Glutamatergic neuron (in vitro differentiated cells): ENCODE results near the gene ABCA9. TPM values are rescaled to one million over a fixed set of nuclear protein-coding genes. Genes with fewer than 3 reads are reported as not detected.
"Not testable (repeated sequence)": the region's sequence is repeated elsewhere in the genome, so short reads cannot be mapped to it uniquely, and the experiment has no call there.

Source experiments
- DNase-seq: peaks from one replicate; pipeline ENCODE4 v3.0.0; 2022
- H3K27ac Mint-ChIP-seq: one replicate; pipeline ENCODE4 v1.8.0; 2020; ENCODE audit warnings: mild to moderate bottlenecking, mixed read lengths, inconsistent platforms; ENCODE audit not compliant: unreplicated experiment
- H3K27me3 Mint-ChIP-seq: one replicate; pipeline ENCODE4 v1.8.0; 2020; ENCODE audit warnings: mild to moderate bottlenecking, moderate library complexity, mixed read lengths, inconsistent platforms; ENCODE audit not compliant: unreplicated experiment
- H3K36me3 Mint-ChIP-seq: one replicate; pipeline ENCODE4 v1.8.0; 2020; ENCODE audit warnings: mild to moderate bottlenecking, mixed read lengths, inconsistent platforms; ENCODE audit not compliant: unreplicated experiment
- H3K4me1 Mint-ChIP-seq: one replicate; pipeline ENCODE4 v1.8.0; 2020; ENCODE audit warnings: mild to moderate bottlenecking, low read depth, mixed read lengths, inconsistent platforms; ENCODE audit not compliant: unreplicated experiment
- H3K4me3 Mint-ChIP-seq: one replicate; pipeline ENCODE4 v1.8.0; 2020; ENCODE audit warnings: mild to moderate bottlenecking, mixed read lengths, inconsistent platforms; ENCODE audit not compliant: unreplicated experiment
- H3K9me3 Mint-ChIP-seq: one replicate; pipeline ENCODE4 v1.8.0; 2020; ENCODE audit warnings: mild to moderate bottlenecking, moderate library complexity, mixed read lengths, inconsistent platforms; ENCODE audit not compliant: unreplicated experiment
- total RNA-seq: library from RNA; stranded (reverse); fragmentation: NEBNext Ultra II Directional; extraction: Animal tissue kit (Norgen Biotek cat#: 25700); gene quantifications from one replicate; pipeline ENCODE4 v1.2.1, GENCODE V29; 2021; ENCODE audit not compliant: unreplicated experiment
- TF ChIP-seq, protein P1 (sequence below): fragments of 200-600 bp; sonication (generic); IDR thresholded peaks from one replicate; pipeline ENCODE4 v1.5.0; 2021; ENCODE audit not compliant: partially characterized antibody, unreplicated experiment

ABCA9 gene
- total RNA-seq, 1 donor from 2014 or later, result 0.61 TPM

DNA sequence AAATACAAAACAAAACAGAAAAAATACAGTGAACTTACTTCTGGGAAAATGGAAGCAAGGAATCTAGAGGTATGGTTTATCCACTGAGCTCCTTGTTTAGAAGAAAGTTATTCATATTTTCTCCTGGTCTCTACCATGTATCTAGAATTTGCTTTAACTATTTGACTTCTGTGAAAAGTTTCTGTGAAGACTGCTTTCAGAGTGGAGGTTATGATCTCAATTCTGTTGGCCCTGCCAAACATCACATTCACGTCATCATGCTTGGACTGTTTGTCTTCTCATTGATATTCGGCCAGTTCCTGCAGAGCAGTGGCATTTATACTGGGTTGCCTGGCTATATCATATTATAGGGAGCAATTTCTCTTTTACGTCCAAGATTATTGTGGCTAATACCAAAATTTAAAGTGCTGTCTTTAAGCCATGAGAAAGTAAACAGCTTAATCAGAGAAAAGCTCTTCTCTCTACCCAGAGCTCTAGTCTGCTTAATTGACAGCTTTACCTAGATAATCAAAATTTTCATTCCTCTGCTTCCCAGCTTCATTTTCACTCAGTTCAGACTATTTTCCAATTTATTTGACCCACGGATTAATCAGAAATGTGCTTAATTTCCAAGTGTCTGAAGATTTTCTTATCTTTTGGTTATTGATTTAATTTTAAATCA, 105.4 kb downstream of the ABCA9 start, which contains the start of gene ABCA8:
Gene ABCA8 (minus strand): TSS at position 212 of the 661 bp plus-strand sequence. CDS start 13,358 bp downstream, outside the sequence.
- H3K36me3 Mint-ChIP-seq, result no peaks in the 10 kb centered on the region
- peaks cover 4% of the 10 kb centered on the region for H3K27me3 Mint-ChIP-seq
- H3K9me3 Mint-ChIP-seq, result no peaks in the 10 kb centered on the region
- TF ChIP-seq, protein P1, sequence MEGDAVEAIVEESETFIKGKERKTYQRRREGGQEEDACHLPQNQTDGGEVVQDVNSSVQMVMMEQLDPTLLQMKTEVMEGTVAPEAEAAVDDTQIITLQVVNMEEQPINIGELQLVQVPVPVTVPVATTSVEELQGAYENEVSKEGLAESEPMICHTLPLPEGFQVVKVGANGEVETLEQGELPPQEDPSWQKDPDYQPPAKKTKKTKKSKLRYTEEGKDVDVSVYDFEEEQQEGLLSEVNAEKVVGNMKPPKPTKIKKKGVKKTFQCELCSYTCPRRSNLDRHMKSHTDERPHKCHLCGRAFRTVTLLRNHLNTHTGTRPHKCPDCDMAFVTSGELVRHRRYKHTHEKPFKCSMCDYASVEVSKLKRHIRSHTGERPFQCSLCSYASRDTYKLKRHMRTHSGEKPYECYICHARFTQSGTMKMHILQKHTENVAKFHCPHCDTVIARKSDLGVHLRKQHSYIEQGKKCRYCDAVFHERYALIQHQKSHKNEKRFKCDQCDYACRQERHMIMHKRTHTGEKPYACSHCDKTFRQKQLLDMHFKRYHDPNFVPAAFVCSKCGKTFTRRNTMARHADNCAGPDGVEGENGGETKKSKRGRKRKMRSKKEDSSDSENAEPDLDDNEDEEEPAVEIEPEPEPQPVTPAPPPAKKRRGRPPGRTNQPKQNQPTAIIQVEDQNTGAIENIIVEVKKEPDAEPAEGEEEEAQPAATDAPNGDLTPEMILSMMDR, result no peak
- DNase-seq, result no peak
- peaks cover 4% of the 10 kb centered on the region for H3K4me1 Mint-ChIP-seq
- no peak within 1 kb of the TSS for H3K27ac Mint-ChIP-seq
- H3K4me3 Mint-ChIP-seq, result no peak within 1 kb of the TSS

DNA sequence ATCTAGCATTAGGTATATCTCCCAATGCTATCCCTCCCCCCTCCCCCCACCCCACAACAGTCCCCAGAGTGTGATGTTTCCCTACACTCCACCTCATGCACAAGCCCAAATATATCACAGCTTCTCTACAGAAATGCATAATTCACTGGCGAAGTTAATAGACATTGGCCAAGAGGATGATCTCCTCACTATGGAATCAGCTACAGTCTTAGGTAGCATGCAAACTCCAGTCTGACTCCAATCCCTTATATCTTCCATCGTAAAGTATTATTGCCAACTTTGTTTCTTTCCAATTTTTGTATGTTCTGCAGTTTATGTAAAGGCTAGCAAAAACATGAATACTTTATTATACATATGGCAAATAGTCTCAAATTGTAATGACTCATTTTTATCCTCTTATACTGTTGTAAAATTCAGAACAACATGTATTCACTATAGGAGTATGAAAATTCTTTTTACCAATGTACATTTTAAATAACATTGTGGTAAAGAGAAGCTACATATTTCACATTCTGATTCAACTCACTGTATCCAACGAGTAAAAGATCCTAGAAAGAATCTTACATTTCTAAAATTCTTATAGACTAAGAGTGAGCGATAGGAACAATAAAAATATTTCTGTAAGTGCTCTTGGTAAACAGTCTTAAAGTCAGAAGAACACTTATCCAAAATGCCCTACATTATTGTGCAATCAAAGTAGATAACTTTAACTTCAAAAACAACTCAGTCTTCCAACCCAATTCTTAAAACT, 106.4 kb downstream of the ABCA9 start:
- no peak for DNase-seq
- H3K27ac Mint-ChIP-seq, result no peak overlapping the region

DNA sequence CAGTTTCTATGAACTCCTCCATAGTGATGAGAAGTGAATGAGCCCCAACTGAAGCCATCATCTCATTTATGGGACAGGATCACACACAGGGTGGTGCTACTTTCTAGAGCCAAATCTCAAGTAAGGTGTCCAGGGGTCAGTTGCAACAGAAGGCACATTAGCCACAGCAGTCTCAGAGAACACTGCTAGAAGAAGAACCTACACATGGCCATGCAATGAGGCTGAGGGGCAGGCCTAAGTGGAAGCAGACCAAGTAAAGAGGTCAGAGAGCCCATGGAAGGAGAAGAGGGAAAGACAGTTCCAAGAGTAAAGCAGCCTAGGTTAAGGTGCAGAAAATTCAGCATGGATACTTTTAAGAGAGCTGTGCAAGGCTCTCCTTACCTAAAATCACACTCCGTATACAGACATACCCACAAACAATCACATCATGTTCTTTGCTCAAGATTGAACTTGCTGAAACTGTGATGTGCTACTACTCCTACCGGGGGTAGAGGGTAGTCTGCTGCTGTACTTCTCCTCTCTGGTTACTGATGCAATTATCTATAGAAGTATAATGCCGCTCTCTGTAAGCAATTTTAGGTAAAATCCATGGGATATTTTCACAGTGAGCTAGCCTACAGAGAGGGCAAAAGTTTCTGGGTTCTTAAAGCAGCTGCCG, 107.3 kb downstream of the ABCA9 start:
- no peak overlapping the region for H3K27ac Mint-ChIP-seq
- no peaks in the 10 kb centered on the region for H3K36me3 Mint-ChIP-seq

More for the DNA sequence above, 106.4 kb downstream of the ABCA9 start:
- H3K9me3 Mint-ChIP-seq, result no peaks in the 10 kb centered on the region
- peaks cover 4% of the 10 kb centered on the region for H3K4me1 Mint-ChIP-seq
- TF ChIP-seq, protein P1, result no peak
- H3K36me3 Mint-ChIP-seq, result no peaks in the 10 kb centered on the region
- H3K4me3 Mint-ChIP-seq, result no peak overlapping the region
- H3K27me3 Mint-ChIP-seq, result peaks cover 4% of the 10 kb centered on the region

DNA sequence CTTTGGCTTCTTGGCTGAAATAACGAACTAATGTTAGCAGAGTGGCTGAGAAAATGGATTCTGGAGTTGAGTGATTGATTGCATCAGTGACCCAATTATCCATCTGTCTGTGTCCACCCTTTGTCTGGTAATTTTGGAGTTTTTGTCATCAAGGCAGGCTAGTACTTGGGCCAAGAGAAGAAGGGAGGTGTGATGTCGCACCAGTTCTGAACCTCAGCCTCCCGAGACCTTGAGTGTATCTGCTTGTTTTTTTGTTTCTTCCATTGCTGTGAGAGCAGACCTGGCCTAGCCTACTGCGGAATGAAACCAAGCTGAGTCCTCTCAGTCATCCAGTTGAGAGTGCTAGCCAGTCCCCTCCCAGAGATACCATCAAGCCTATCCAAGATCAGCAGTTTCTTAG, 110.0 kb downstream of the ABCA9 start:
- no peaks in the 10 kb centered on the region for H3K36me3 Mint-ChIP-seq
- TF ChIP-seq, protein P1, result no peak
- H3K9me3 Mint-ChIP-seq, result no peaks in the 10 kb centered on the region
- no peak overlapping the region for H3K4me3 Mint-ChIP-seq
- H3K4me1 Mint-ChIP-seq, result peaks cover 4% of the 10 kb centered on the region
- H3K27ac Mint-ChIP-seq, result peak overlapping the region; percentile 53
- no peak for DNase-seq
- H3K27me3 Mint-ChIP-seq, result peaks cover 2% of the 10 kb centered on the region

More for the DNA sequence above, 107.3 kb downstream of the ABCA9 start:
- no peaks in the 10 kb centered on the region for H3K9me3 Mint-ChIP-seq
- no peak overlapping the region for H3K4me3 Mint-ChIP-seq
- TF ChIP-seq, protein P1, result no peak
- no peak for DNase-seq
- H3K4me1 Mint-ChIP-seq, result peaks cover 4% of the 10 kb centered on the region
- peaks cover 4% of the 10 kb centered on the region for H3K27me3 Mint-ChIP-seq

DNA sequence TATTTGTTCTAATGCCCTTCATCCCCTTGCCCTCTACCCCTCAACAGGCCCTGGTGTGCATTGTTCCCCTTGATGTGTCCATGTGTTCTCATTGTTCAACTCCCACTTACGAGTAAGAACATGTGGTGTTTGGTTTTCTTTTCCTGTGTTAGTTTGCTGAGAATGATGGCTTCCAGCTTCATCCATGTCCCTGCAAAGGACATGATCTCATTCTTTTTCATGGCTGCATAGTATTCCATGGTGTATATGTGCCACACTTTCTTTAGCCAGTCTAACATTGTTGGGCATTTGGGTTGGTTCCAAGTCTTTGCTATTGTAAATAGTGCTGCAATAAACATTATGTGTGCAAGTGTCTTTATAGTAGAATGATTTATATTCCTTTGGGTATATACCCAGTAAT, 112.9 kb downstream of the ABCA9 start:
- H3K36me3 Mint-ChIP-seq, H3K27me3 Mint-ChIP-seq, DNase-seq, H3K27ac Mint-ChIP-seq, H3K4me3 Mint-ChIP-seq, H3K9me3 Mint-ChIP-seq, H3K4me1 Mint-ChIP-seq: not testable (repeated sequence)
